Upper lobe of right lung (tissue), 1 donor: Measurements from ENCODE around the gene RAB26. TPM values are rescaled to one million over a fixed set of nuclear protein-coding genes. Genes with fewer than 3 reads are reported as not detected.
"Not testable (repeated sequence)": the region's sequence is repeated elsewhere in the genome, so short reads cannot be mapped to it uniquely, and the experiment has no call there.

Experiments
- ATAC-seq: fragments of 200-7000 bp; cut with Tn5 transposase; one replicate; pipeline ENCODE4 v1.9.1; 2020; ENCODE audit warnings: mild to moderate bottlenecking, moderate library complexity
- DNase-seq: peaks from one replicate; pipeline ENCODE4 v3.0.0-alpha.2; 2020
- H3K27ac ChIP-seq: fragments of 200-600 bp; one replicate; pipeline ENCODE4 v1.8.0; 2022
- H3K27me3 ChIP-seq: fragments of 200-600 bp; one replicate; pipeline ENCODE4 v1.8.0; 2022; ENCODE audit warnings: mild to moderate bottlenecking
- H3K36me3 ChIP-seq: fragments of 200-600 bp; one replicate; pipeline ENCODE4 v1.8.0; 2022
- H3K4me1 ChIP-seq: fragments of 200-600 bp; one replicate; pipeline ENCODE4 v1.8.0; 2022
- H3K4me3 ChIP-seq: fragments of 200-600 bp; one replicate; pipeline ENCODE4 v1.8.0; 2022; ENCODE audit warnings: mild to moderate bottlenecking
- H3K9me3 ChIP-seq: fragments of 200-600 bp; one replicate; pipeline ENCODE4 v1.8.0; 2022
- intact Hi-C: fragments of 100-400 bp; cut with DNase I; formaldehyde crosslinking; loops from one replicate; pipeline ENCODE4 v1.11.0; 2022
- microRNA-seq: library from miRNA; unstranded; fragments of <30 nt; microRNA quantifications from one replicate; pipeline ENCODE4 v1.2.0, GENCODE V29; 2020; ENCODE audit warnings: borderline microRNAs expressed
- total RNA-seq: library from RNA; stranded (reverse); fragmentation: NEBNext Ultra II Directional; extraction: Animal tissue kit (Norgen Biotek cat#: 25700); gene quantifications from one replicate; pipeline ENCODE4 v1.2.1, GENCODE V29; 2021
- TF ChIP-seq, protein P1 (sequence below): fragments of 200-600 bp; IDR thresholded peaks from one replicate; pipeline ENCODE4 v1.8.0; 2022; ENCODE audit warnings: antibody characterized with exemption
- donor health status: DM: no; HTN: yes; CAD: no; lungs with severe emphysema.

RAB26 gene
- total RNA-seq, 1 donor from 2014 or later, result 0.67 TPM

DNA sequence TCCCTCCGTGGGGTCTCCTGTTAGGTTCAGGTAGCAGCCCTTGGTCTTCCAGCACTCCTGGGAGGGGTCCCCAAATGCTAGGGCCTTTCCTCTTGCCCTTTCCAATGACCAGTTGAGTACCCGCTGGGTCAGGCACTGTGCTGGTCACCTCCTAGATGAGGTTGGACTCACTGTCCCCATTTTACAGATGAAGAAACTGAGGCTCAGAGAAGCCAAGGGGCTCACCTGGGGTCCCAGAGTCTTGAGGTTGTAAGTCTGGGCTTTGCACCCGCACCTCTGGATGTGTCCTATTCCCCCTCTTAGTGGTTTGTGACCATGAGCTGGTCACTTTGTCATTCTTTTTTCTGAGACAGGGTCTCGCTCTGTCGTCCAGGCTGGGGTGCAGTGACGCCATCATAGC is 49.3 kb downstream of the RAB26 start:
- no peaks in the 10 kb centered on the region for H3K36me3 ChIP-seq
- H3K9me3 ChIP-seq, result no peaks in the 10 kb centered on the region
- intact Hi-C loops, result no loop called here
- no peak overlapping the region for H3K27ac ChIP-seq
- DNase-seq (no peak), ATAC-seq (no peak)
- H3K27me3 ChIP-seq, result peaks cover 39% of the 10 kb centered on the region
- peaks cover 11% of the 10 kb centered on the region for H3K4me1 ChIP-seq
- TF ChIP-seq, protein P1, sequence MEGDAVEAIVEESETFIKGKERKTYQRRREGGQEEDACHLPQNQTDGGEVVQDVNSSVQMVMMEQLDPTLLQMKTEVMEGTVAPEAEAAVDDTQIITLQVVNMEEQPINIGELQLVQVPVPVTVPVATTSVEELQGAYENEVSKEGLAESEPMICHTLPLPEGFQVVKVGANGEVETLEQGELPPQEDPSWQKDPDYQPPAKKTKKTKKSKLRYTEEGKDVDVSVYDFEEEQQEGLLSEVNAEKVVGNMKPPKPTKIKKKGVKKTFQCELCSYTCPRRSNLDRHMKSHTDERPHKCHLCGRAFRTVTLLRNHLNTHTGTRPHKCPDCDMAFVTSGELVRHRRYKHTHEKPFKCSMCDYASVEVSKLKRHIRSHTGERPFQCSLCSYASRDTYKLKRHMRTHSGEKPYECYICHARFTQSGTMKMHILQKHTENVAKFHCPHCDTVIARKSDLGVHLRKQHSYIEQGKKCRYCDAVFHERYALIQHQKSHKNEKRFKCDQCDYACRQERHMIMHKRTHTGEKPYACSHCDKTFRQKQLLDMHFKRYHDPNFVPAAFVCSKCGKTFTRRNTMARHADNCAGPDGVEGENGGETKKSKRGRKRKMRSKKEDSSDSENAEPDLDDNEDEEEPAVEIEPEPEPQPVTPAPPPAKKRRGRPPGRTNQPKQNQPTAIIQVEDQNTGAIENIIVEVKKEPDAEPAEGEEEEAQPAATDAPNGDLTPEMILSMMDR, result no peak
- H3K4me3 ChIP-seq, result no peak overlapping the region

GRCh38 chr16:2198283-2198682 is 49.9 kb downstream of the RAB26 start:
- no peak for DNase-seq
- Histone ChIP-seq H3K9me3 (no peaks in the 10 kb centered on the region), H3K27me3 (peaks cover 39% of the 10 kb centered on the region), H3K36me3 (no peaks in the 10 kb centered on the region), H3K4me3 (no peak overlapping the region), H3K4me1 (peaks cover 11% of the 10 kb centered on the region), H3K27ac (no peak overlapping the region)
- no peak for ATAC-seq
- intact Hi-C loops, result no loop called here
- TF ChIP-seq, protein P1, result no peak

DNA sequence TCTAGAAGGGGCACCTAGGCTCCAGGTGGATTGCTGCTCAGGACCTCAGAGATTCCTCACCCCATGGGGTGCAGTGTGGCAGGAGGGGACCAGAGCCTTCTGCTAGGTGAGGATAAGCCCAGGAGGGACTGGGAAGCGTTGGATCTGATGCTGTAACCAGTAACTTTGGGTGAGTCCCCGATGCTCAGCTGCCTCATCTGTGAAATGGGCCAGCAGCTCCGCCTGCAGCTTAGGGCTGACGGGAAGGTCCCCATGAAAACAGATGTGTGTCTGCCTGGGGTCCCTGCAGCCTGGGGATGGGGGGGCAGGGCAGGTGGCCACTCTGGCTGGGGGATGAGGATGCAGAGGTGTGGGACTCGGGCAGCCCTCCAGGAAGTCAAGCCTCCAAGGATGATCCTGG is 50.7 kb downstream of the RAB26 start:
- H3K4me1 ChIP-seq, result peaks cover 11% of the 10 kb centered on the region
- intact Hi-C loops, result no loop called here
- no peak overlapping the region for H3K4me3 ChIP-seq
- ATAC-seq, result no peak
- no peak for DNase-seq
- H3K9me3 ChIP-seq, result no peaks in the 10 kb centered on the region
- no peak overlapping the region for H3K27ac ChIP-seq
- no peaks in the 10 kb centered on the region for H3K36me3 ChIP-seq
- TF ChIP-seq, protein P1, result no peak
- H3K27me3 ChIP-seq, result peaks cover 34% of the 10 kb centered on the region

- peaks cover 28% of the 10 kb centered on the region for H3K27me3 ChIP-seq
- H3K9me3 ChIP-seq, result no peaks in the 10 kb centered on the region
- peaks cover 13% of the 10 kb centered on the region for H3K4me1 ChIP-seq
- intact Hi-C loops, result no loop called here
- H3K4me3 ChIP-seq, result no peak overlapping the region
- no peak overlapping the region for H3K27ac ChIP-seq
- ATAC-seq (no peak), DNase-seq (no peak)
- no peaks in the 10 kb centered on the region for H3K36me3 ChIP-seq
- TF ChIP-seq, protein P1, result no peak
Observed at GRCh38 chr16:2199621-2200139, 51.3 kb downstream of the RAB26 start.

GRCh38 chr16:2200313-2200712 is 51.9 kb downstream of the RAB26 start:
- H3K4me3 ChIP-seq, result no peak overlapping the region
- H3K36me3 ChIP-seq, result no peaks in the 10 kb centered on the region
- intact Hi-C loops, result no loop called here
- H3K27ac ChIP-seq, result no peak overlapping the region
- no peaks in the 10 kb centered on the region for H3K9me3 ChIP-seq
- ATAC-seq (no peak), DNase-seq (no peak)
- TF ChIP-seq, protein P1, result no peak
- H3K27me3 ChIP-seq, result peaks cover 22% of the 10 kb centered on the region
- peaks cover 12% of the 10 kb centered on the region for H3K4me1 ChIP-seq

GRCh38 chr16:2203119-2203688 is 54.8 kb downstream of the RAB26 start:
- H3K27me3 ChIP-seq, H3K4me3 ChIP-seq, ATAC-seq, DNase-seq, H3K9me3 ChIP-seq, H3K27ac ChIP-seq, intact Hi-C loops: not testable (repeated sequence)
- Histone ChIP-seq H3K36me3 (peaks cover 15% of the 10 kb centered on the region), H3K4me1 (peaks cover 18% of the 10 kb centered on the region)

Small RNAs within 50 kb of the gene (microRNA-seq; reads per million reads assigned to microRNA genes)
- not detected for gene MIR3180-5
- gene MIR4516, result not detected
- not detected for gene MIR6511B1

Other genes with a start within 250 kb of the RAB26 start
- not detected for gene HS3ST6, start 230.2 kb upstream of the RAB26 start, total RNA-seq
- gene MSRB1, start 205.4 kb upstream of the RAB26 start, total RNA-seq, result 28.8 TPM
- not detected for gene RPL3L, start 193.9 kb upstream of the RAB26 start, total RNA-seq
- 86.7 TPM for gene NDUFB10, start 189.1 kb upstream of the RAB26 start, total RNA-seq
- 1,490 TPM for gene RPS2, start 183.8 kb upstream of the RAB26 start, total RNA-seq
- gene RNF151, start 181.8 kb upstream of the RAB26 start, total RNA-seq, result not detected
- 24.7 TPM for gene TBL3, start 176.6 kb upstream of the RAB26 start, total RNA-seq
- gene NOXO1, start 167.2 kb upstream of the RAB26 start, total RNA-seq, result 1.8 TPM
- gene GFER, start 164.4 kb upstream of the RAB26 start, total RNA-seq, result 23.1 TPM
- gene SYNGR3, start 158.7 kb upstream of the RAB26 start, total RNA-seq, result 0.61 TPM
- 38.2 TPM for gene ZNF598, start 138.8 kb upstream of the RAB26 start, total RNA-seq
- gene NPW, start 128.8 kb upstream of the RAB26 start, total RNA-seq, result not detected
- gene NHERF2, start 121.7 kb upstream of the RAB26 start, total RNA-seq, result 363 TPM
- gene NTHL1, start 100.8 kb upstream of the RAB26 start, total RNA-seq, result 26.4 TPM
- gene TSC2, start 100.6 kb upstream of the RAB26 start, total RNA-seq, result 119 TPM
- gene PKD1, start 12.7 kb upstream of the RAB26 start, total RNA-seq, result 84.8 TPM
- 64.3 TPM for gene TRAF7, start 7.2 kb downstream of the RAB26 start, total RNA-seq
- 0.06 TPM for gene CASKIN1, start 48.0 kb downstream of the RAB26 start, total RNA-seq
- 29.9 TPM for gene MLST8, start 56.8 kb downstream of the RAB26 start, total RNA-seq
- 7.5 TPM for gene BRICD5, start 62.2 kb downstream of the RAB26 start, total RNA-seq
- gene PGP, start 66.2 kb downstream of the RAB26 start, total RNA-seq, result 15.0 TPM
- gene E4F1, start 75.0 kb downstream of the RAB26 start, total RNA-seq, result 22.6 TPM
- gene DNASE1L2, start 87.8 kb downstream of the RAB26 start, total RNA-seq, result 0.78 TPM
- 46.2 TPM for gene ECI1, start 103.0 kb downstream of the RAB26 start, total RNA-seq
- gene RNPS1, start 119.5 kb downstream of the RAB26 start, total RNA-seq, result 116 TPM
- 598 TPM for gene ABCA3, start 192.1 kb downstream of the RAB26 start, total RNA-seq